Smooth muscle cell (in vitro differentiated cells): ENCODE results near the gene TOP2A. TPM values are rescaled to one million over a fixed set of nuclear protein-coding genes. Genes with fewer than 3 reads are reported as not detected.
A peak's percentile ranks its signal among the peaks of the same experiment; 100 is the strongest.

Experiments
- DNase-seq: peaks from one replicate; lab custom pipeline; 2025; ENCODE audit not compliant: unreplicated experiment; lab: John Stamatoyannopoulos, UW
- H2AFZ ChIP-seq: fragments of 200-600 bp; sonication (generic); 2 replicates; pipeline ENCODE4 v1.6.0; 2016; ENCODE audit warnings: antibody characterized with exemption, low read depth, mild to moderate bottlenecking
- H3F3A ChIP-seq: fragments of 200-600 bp; sonication (generic); 2 replicates; pipeline ENCODE4 v1.6.0; 2017; ENCODE audit warnings: antibody characterized with exemption, low read depth
- H3K27ac ChIP-seq: fragments of 200-600 bp; sonication (generic); 2 replicates; pipeline ENCODE4 v1.5.1; 2016; ENCODE audit warnings: low read depth, mild to moderate bottlenecking
- H3K27me3 ChIP-seq: fragments of 200-600 bp; sonication (generic); 2 replicates; pipeline ENCODE4 v1.6.1; 2016; ENCODE audit warnings: low read depth, mild to moderate bottlenecking
- H3K36me3 ChIP-seq: fragments of 200-600 bp; sonication (generic); 2 replicates; pipeline ENCODE4 v1.5.1; 2016; ENCODE audit warnings: low read depth
- H3K4me1 ChIP-seq: fragments of 200-600 bp; sonication (generic); 2 replicates; pipeline ENCODE4 v1.5.1; 2016; ENCODE audit warnings: low read depth
- H3K4me2 ChIP-seq: fragments of 200-600 bp; sonication (generic); 2 replicates; pipeline ENCODE4 v1.6.0; 2016; ENCODE audit warnings: mild to moderate bottlenecking
- H3K4me3 ChIP-seq: fragments of 200-600 bp; sonication (generic); 2 replicates; pipeline ENCODE4 v1.5.1; 2016; ENCODE audit warnings: mild to moderate bottlenecking
- H3K79me2 ChIP-seq: fragments of 200-600 bp; sonication (generic); 2 replicates; pipeline ENCODE4 v1.6.0; 2016; ENCODE audit warnings: low read depth, mild to moderate bottlenecking
- H3K9ac ChIP-seq: fragments of 200-600 bp; sonication (generic); 2 replicates; pipeline ENCODE4 v1.6.0; 2016; ENCODE audit warnings: low read depth
- H3K9me3 ChIP-seq: fragments of 200-600 bp; sonication (generic); replicated peaks from 2 replicates; pipeline ENCODE4 v1.5.1; 2016; ENCODE audit warnings: low read depth
- H4K20me1 ChIP-seq: fragments of 200-600 bp; sonication (generic); 2 replicates; pipeline ENCODE4 v1.6.0; 2016; ENCODE audit warnings: low read depth
- WGBS: methylation state at CpG from one replicate; pipeline ENCODE4 v1.1.7; 2016; ENCODE audit warnings: low lambda C conversion rate; 5-methylcytosine and 5-hydroxymethylcytosine counted together
- polyA plus RNA-seq: library from polyadenylated mRNA; unstranded; fragments of >200 nt; fragmentation: Nextera tagmentation; extraction: Ambion mirVana; gene quantifications from 2 replicates; pipeline ENCODE4 v1.2.1, GENCODE V29; 2016
- total RNA-seq: library from RNA; depleted of rRNA; stranded (reverse); fragments of >200 nt; gene quantifications from 2 replicates; pipeline ENCODE4 v1.2.3, GENCODE V29; 2014
- TF ChIP-seq, protein P1 (sequence below): fragments of 200-600 bp; sonication (generic); IDR thresholded peaks from 2 replicates; pipeline ENCODE4 v1.5.1; 2017; ENCODE audit warnings: borderline replicate concordance, mild to moderate bottlenecking, antibody characterized with exemption; ENCODE audit not compliant: insufficient read depth, poor library complexity, severe bottlenecking

Gene TOP2A
- total and polyA plus RNA-seq, 2 experiments from 2014 or later: 26.2 to 45.5 TPM

DNA sequence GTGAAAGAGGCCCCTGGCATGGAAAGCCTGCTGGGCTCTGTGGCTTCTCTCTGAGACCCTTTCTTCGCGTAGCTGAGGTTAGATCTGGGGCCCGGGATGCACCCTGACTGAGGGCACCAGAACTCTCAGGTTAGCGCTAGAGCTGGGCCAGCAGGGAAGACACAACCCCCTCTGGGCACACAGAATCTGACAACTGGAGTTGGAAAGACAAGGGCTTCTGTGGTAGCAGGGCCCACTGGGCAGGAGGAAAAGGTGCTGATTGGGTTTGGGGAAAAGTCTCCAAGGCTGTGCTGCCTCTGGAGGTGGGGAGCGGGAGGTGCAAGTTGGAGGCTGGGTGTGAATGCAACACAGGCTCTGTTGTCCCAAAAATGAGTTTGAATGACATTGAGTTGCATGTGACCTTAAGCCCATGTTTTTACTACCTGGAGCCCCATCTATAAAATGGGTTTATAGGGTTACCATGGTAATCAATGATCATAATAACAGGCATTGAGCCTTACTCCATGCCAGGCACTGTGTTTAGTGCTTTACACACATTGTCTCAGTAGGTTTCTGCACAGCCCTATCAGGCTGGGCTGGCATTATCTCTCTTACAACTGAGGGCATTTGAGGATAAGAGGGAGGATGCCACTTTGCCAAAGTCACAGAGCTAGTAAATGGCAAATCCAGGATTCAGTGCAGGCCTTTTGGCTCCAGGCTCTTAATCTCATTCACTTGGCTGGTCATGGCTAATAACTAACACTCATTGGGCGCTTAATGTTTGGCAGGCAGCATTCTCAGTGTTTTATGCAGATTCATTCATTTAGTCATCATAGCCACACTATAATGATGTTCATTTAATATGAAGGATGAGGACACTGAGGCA is 16.1 kb upstream of the TOP2A start:
- Histone ChIP-seq H3K4me2 (no peak overlapping the region), H3K36me3 (no peaks in the 10 kb centered on the region), H3K4me1 (peaks cover 3% of the 10 kb centered on the region), H2AFZ (no peak overlapping the region), H3K9ac (no peak overlapping the region), H3F3A (no peaks in the 10 kb centered on the region), H3K9me3 (no peaks in the 10 kb centered on the region), H3K79me2 (no peaks in the 10 kb centered on the region), H3K4me3 (no peak overlapping the region), H3K27me3 (no peaks in the 10 kb centered on the region), H4K20me1 (no peaks in the 10 kb centered on the region), H3K27ac (no peak overlapping the region)
- TF ChIP-seq, protein P1, sequence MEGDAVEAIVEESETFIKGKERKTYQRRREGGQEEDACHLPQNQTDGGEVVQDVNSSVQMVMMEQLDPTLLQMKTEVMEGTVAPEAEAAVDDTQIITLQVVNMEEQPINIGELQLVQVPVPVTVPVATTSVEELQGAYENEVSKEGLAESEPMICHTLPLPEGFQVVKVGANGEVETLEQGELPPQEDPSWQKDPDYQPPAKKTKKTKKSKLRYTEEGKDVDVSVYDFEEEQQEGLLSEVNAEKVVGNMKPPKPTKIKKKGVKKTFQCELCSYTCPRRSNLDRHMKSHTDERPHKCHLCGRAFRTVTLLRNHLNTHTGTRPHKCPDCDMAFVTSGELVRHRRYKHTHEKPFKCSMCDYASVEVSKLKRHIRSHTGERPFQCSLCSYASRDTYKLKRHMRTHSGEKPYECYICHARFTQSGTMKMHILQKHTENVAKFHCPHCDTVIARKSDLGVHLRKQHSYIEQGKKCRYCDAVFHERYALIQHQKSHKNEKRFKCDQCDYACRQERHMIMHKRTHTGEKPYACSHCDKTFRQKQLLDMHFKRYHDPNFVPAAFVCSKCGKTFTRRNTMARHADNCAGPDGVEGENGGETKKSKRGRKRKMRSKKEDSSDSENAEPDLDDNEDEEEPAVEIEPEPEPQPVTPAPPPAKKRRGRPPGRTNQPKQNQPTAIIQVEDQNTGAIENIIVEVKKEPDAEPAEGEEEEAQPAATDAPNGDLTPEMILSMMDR: peak; percentile 32
- DNase-seq: no peak
- WGBS: 75% methylated on average over 6 of the region's 6 CpGs

DNA sequence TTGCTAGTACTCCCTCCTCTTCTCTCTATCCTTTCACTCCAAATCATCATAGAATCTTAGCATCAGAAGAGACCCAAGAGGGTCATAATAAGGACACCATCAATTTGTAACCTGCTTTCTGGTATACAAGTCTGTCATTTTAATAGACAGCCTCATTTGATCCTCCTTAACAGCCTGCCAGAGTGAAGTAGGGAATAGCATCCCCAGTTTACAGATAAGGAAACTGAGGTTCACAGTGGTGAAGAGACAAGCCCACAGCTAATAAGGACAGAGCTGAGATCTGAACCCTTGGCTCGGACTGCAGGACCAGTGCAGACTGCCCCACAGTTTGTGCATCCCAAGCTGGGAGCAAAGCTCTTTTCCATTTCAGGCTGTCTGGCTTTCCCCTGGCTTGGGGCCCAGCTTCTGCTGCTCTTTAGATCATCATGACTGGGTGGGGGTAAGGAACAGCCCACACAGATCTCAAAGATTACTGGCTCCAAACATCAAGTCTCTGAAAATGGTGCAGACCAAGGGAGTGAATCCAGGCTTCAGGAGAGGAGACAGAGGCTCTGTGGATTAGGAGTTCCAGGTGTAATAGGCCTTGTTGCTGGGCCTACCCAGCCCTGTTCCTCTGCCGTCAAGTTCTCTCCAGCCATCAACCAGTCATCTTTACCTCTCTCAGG is 15.3 kb upstream of the TOP2A start:
- H4K20me1 ChIP-seq: no peaks in the 10 kb centered on the region
- H3F3A ChIP-seq: no peaks in the 10 kb centered on the region
- DNase-seq: no peak
- H3K9ac ChIP-seq: no peak overlapping the region
- WGBS: 40% methylated on average over 2 of the region's 2 CpGs
- TF ChIP-seq, protein P1: no peak
- no peak overlapping the region for H3K4me3 ChIP-seq
- H3K4me2 ChIP-seq: no peak overlapping the region
- peaks cover 3% of the 10 kb centered on the region for H3K4me1 ChIP-seq
- no peaks in the 10 kb centered on the region for H3K9me3 ChIP-seq
- H3K27me3 ChIP-seq: no peaks in the 10 kb centered on the region
- no peak overlapping the region for H2AFZ ChIP-seq
- no peaks in the 10 kb centered on the region for H3K79me2 ChIP-seq
- H3K27ac ChIP-seq: no peak overlapping the region
- H3K36me3 ChIP-seq: no peaks in the 10 kb centered on the region

DNA sequence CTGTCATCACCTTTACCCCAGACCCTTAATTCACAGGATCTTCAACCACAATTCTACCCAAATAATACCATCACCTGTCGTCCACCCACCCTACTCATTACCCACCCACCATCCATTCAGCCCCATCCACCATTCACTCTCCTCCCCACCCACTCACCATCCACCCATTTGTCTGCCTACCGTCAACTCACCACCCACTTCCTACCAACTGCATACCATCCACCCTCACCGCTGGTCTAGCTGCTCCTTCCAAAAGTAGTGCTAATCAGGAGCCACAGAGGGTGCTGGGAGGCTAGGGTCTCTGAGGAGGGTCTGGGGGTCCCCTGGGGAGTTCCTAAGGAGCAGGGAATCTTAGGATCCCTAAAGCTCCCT is 13.5 kb upstream of the TOP2A start:
- Histone ChIP-seq H3K36me3 (no peaks in the 10 kb centered on the region), H3K9me3 (no peaks in the 10 kb centered on the region), H3K4me3 (no peak overlapping the region), H3K27ac (no peak overlapping the region), H3F3A (no peaks in the 10 kb centered on the region), H2AFZ (no peak overlapping the region), H3K79me2 (no peaks in the 10 kb centered on the region), H3K9ac (no peak overlapping the region), H3K27me3 (no peaks in the 10 kb centered on the region), H3K4me1 (peaks cover 3% of the 10 kb centered on the region), H3K4me2 (no peak overlapping the region), H4K20me1 (no peaks in the 10 kb centered on the region)
- 79% methylated on average over 3 of the region's 3 CpGs for WGBS
- TF ChIP-seq, protein P1: no peak
- DNase-seq: no peak
